GM19035 (cell line): ENCODE results near the gene RNF126.
"Not testable (repeated sequence)": the region's sequence is repeated elsewhere in the genome, so short reads cannot be mapped to it uniquely, and the experiment has no call there.

Source experiments
- ATAC-seq: cut with Tn5 transposase; IDR thresholded peaks from one replicate; pipeline ENCODE4 v1.9.1; 2021; ENCODE audit not compliant: unreplicated experiment

The RNF126 gene

DNA sequence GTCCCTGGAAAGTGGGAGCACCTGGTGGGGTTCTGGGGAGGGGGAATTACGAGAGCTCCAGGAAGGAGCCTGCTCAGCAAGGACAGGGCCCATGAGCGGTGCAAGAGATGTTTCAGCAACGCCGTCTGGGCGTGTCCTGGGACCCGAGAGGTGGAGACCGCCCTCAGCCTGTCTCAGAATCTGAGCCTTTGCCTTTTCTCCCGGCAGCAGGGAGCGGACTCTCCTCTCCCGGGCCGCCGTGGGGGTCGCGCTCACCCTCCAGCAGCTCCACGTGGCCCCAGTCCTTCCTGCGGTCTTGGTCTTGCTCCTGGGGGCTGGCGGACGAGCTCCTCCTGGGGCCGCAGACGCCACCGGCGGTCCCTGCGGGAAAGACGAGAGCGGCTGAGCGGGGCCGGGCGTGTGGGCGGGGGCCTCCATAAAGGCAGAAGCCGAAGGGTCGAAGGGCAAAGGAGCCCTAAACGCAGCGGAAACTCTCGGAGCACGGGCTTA is 30.4 kb downstream of the RNF126 start:
- ATAC-seq, result peak; percentile 19

DNA sequence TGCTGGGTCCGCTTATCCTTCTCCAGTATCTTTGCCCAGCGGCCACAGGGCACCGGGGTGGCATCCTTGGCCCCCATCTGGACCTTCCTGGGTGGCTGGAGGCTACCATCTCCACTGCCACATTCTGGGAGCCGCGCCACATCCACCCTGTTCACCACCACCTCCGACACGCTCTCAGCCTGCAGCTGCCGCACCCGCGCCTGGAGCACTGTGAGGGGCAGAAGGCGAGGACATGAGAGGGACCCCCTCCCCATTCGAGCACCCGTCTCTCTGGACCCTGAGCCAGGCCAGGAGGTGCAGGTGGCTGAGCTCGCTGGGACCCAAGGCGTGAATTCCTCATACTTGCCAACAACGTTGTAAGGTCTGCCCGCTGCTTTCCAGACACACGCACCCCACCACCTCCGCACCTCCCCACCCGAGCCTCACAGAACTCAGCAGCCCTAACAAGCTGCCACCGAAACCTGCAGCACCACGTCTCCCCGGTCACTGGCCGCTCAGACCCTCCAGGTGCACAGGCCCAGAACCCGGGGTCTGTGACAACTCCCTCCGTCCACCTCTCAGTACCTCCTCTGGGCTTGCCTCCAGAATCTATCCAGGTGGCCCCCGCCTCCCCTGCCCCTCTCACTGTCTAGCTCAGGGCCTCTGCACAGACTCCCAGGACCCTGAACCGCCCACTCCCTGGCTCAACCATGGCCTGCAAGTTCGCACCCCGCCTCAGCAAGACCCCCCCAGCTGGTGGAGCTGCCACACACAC is 32.9 kb downstream of the RNF126 start:
- no peak for ATAC-seq

DNA sequence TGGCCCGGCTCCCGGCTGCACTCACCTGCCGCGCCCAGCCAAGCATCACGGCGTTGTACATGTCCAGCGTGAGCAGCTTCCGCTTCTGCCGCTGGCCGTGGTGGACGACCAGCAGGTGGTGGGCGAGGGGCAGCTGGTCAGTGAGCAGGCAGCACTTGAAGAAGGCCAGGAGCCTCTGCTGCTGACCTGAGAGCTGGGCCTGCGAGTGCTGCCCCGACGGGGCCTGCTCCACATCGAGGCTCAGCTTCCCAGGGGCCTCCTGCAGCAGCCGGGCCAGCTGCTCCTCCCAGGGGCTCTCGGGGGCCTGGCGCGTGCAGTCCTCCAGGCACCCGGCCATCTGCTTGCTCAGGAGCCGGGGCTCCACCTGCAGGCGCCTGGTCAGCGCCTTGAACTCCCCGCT is 33.5 kb downstream of the RNF126 start:
- not testable (repeated sequence) for ATAC-seq

DNA sequence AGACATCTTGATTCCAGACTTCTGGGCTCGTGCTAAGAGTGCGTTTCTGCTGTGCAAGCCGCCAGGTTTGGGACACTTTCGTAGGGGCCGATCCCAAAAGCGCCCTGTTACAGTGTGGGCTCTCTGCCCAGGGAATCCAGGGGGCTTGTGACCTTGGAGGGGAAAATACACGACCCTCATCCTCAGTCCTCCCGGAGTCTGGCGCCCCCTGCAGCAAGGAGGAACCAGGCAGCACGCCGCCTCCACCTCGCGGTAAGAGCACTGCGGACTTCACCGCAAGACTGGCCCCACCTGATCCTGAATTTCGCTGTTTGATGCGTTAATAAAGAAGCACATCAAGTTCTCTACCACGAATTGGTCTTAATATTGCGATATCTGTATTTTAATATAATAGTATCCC is 34.8 kb downstream of the RNF126 start:
- no peak for ATAC-seq

DNA sequence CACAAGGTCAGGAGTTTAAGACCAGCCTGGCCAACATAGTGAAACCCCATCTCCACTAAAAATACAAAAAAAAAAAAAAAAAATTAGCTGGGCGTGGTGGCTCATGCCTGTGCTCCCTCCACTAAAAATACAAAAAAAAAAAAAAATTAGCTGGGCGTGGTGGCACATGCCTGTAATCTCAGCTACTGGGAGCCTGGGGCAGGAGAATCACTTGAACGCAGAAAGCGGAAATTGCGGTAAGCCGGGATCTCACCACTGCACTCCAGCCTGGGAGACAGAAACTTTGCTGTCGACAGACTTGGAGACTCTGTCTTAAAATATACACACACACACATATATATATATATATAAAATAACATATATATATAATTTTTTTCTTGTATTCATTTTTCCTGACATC is 36.4 kb downstream of the RNF126 start:
- ATAC-seq, result not testable (repeated sequence)

DNA sequence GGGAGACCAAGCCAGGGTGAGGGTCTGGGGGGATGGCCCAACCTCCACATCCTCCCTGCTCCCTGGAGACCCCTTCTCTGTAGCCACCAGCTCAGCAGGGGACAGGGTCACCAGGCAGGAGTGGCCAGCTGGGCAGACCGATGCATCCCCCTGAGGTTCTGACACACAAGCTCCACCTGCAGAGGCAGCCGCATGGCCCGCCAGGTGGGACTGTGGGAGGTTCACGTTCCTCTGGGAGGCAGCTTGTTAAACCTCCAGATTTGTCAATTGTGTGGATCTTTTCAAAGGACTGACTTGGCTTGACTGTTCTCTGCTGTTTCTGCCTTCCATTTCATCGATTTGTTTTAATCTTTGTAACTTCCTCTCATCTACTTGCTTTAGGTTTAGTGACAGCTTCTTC is 37.8 kb downstream of the RNF126 start:
- ATAC-seq, result no peak

DNA sequence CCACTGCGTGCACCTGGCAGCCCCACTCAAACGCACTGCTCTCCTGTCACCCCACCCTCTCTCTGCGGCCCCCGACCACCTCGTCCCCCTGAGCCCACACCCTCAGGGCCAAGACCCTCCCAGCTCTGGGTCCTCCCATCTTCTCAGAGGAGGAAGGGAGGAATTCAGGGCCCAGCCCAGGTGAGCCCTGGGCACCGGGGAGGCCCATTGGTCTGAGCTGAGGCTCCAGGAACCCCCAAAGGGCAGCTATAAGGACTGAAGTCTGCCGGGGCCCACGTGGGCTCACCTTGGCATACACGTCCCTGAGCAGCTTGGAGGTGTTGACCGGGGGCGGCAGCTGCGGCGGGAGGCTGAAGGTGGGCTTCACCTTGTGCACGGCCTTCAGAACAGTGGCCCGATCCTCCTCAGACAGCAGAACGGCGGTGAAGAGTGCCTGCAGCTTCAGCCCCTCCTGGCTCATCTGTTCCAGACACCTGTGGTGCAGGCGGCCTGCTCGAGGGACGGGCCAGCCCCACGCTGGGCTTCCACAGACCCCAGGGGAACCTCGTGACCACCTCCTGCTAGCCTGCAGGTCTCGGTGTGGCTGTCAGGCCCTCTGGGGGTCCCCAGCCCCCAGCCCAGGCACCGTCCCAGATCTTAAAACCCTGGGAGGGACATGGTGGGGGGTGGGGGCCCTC is 38.4 kb downstream of the RNF126 start:
- ATAC-seq, result no peak

DNA sequence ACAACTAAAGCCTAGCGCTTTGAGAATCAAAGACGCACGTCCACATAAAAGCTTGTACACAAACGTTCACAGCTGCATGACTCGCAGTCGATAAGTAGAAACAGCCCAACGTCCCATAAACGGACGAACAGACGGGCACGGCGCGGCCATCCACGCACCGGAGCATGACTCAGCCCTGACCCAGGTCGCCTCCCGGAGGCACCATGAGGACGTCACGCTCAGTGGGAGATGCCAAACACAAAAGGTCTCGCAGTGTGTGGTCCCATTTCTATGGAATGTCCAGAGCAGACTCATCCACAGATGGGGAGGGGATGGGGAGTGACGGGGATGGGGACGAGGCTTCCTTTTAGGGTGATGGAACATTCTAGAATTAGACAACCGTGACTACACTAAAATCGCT is 39.0 kb downstream of the RNF126 start:
- no peak for ATAC-seq

DNA sequence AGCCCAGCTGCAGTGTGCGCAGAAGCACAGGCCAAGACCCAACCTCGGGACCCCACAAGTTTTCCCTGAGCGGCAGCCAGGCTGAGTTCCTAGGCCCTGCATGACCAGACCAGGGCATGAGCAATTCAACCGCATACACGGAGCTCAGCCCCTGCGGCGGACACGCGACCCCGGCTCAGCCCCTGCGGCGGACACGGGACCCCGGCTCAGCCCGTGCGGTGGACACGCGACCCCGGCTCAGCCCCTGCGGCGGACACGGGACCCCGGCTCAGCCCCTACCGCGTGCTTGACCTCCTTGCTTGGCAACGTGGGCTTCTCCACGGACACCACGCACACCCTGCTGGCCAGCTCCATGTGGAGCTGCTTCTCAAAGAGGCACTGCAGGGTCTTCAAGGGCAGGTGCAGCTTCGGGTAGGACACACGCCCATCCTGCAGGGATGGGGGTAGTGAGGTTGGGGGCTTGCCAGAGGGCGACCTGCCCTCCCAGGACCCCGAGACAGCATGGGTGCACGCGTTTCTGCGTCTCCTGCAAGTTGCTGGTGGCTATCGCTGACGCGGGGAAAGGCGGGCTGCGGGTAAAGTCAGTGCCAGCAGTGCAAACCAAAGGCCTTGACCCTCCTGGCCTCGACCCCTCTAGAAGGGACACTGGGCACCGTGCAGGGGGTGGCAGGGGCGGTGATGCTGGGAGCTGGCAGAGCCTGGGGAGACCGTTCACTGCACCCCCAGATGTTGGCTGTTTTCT is 39.7 kb downstream of the RNF126 start:
- no peak for ATAC-seq

DNA sequence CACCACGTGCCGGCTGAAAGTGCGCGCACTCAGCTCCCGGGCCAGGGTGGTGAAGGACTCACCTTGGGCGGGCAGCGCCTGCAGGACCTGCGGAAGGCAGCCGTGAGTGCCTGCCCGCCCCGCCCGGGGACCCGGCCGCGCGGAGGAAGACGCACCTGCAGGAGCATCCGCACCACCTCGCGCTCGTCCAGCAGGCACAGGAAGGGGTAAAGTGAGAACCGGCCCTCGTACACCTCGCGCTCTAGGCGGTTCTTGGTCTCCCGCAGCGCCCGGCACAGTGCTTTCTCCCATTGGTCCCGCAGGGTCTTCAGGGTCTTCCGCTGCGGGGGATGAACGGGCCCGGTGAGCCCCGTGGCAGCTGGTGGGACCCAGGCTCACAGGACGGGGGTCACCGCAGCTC is 40.3 kb downstream of the RNF126 start:
- ATAC-seq, result no peak

DNA sequence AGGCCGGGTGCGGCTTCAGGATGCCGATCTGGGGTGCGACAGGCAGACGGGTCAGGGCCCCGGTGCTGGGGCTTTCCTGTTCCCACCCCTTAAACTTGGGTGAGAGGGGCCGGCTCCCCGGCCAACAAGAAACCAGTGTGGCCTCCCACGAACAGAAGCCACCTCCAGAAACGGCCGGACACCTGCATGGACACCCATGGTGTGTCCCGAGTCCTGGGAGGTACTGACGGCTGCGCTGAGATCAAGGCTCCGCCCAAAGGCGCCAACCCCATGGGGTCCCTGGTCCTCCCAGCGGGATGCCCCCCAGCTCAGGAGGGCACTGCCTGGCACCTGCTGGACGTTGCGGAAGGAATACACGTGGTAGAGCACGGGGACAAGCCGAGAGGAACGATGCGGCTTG is 41.2 kb downstream of the RNF126 start:
- ATAC-seq, result no peak

DNA sequence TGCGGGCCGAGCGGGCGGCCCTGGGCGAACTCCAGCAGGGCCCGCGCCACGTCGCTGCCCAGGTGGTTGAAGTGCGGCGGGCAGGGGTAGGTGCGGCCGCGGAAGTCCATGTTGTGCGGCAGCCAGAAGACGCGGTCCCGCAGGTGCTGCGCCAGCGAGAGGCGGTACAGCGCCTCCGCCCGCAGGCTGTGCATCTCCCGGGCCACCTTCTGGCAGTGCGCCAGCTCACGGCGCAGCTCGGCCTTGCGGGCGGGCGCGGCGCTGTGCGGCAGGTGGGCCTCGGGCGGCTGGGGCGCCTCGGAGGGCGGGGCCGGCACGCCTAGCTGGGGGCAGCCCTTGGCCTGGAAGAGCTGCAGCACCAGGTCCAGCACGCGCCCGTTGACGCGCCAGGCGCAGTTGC is 41.8 kb downstream of the RNF126 start:
- ATAC-seq, result not testable (repeated sequence)

DNA sequence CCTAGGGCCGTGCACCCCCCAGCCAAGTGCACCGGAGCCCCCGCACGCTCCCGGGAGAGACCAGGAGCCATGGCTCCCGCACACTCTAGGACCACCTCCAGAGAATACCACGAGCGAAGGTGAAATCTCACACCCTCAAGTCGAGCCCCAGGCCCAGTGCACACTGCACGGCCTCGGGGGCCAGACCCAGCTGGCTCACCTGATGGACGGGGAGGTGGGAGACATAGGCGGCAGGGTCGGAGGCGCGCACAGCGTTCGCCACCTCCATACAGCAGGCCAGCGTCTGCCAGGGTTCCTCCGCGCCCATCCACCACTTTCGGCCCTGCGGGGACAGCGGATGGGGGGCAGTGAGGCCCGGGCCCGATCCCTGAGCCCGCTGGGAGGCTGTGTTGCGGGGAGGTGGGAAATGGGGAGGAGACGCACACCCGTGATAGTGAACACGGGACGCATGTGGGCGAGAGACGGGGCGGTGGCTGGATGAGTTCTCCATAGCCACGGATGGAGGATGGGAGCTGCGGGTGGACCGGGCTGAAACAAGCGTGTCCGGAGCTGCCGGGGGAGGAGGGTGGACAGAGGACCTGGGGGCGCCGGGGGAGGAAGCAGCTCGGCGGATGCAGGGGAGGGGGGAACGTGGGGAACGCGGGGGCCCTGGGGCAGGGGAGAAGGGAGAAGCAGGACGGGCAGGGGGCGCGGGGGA is 42.7 kb downstream of the RNF126 start:
- ATAC-seq, result no peak

DNA sequence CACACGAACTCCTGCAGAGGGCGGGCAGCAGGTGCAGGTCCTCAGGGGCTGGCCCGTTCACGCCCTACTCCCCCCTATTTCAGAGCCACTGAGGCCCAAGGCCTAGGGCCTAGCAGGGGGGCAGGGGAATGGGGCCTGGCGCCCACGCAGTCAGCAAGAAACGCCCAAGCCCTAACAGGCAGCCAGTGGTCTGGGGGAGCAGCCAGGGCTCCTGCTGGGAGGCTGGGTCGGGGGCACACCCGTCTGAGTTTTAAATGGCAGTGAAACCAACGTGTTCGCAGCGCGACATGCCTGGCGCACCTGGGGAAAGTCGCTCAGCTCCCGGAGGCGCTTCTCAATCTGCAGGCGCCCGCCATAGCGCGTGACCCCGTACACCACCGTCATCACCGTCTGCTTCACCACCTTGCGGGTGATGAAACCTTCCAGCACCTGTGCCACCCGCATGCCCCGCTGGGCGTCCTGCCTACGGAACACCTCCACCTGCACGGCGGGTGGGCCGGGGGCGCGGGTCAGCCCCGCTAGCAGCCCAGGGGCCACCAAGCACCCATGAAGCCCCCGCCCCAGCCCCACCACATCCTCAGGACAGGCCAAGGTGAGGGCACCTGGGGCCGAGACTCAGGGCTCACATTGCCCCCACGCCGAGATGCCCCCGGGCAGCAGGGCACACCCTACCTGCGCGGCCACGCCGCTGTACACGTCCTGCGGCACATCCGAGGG is 43.6 kb downstream of the RNF126 start:
- no peak for ATAC-seq

DNA sequence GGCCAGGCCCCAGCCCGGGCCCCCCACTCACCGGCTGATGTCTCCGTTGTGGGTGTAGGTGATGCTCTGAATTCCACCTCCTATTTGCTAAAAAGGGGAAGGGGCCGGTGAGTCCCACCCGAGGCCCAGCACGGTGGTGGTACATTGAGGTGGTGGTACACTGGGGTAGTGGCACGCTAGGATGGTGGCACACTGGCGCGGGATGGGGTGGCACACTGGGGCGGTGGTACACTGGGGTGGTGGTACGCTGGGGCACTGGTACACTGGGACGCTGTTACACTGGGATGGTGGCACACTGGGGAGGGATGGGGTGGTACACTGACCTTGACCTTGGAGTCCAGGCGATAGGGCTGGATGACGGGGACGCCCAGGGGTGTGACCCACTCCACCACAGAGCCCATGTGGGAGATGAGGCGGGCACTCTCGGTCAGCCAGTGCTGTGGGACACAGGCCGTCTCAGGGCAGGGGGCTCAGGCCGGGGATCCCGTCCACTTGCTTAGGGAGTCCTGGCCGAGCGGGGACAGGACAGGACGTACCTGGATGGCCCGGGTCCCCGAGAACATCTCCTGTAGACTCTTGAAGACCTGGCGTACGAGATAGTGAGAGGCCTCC is 44.2 kb downstream of the RNF126 start:
- no peak for ATAC-seq

DNA sequence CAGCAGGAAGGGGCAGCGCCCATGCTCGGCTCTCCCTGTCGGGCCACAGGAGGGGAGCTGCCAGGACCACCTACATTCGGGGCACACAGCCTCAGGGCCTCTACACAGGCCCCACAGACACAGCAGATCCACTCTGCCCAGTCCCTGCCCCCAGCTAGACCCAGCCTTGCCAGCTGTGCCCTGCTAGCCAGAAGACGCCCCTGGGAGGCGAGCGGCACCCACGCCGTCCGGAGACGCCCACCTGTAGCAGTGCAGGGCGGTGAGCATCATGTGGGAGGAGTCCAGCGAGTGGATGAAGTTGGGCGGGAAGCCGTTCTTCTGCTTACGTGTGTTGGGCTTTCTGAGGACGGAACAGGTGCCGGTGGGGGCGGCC is 44.8 kb downstream of the RNF126 start:
- ATAC-seq, result no peak

DNA sequence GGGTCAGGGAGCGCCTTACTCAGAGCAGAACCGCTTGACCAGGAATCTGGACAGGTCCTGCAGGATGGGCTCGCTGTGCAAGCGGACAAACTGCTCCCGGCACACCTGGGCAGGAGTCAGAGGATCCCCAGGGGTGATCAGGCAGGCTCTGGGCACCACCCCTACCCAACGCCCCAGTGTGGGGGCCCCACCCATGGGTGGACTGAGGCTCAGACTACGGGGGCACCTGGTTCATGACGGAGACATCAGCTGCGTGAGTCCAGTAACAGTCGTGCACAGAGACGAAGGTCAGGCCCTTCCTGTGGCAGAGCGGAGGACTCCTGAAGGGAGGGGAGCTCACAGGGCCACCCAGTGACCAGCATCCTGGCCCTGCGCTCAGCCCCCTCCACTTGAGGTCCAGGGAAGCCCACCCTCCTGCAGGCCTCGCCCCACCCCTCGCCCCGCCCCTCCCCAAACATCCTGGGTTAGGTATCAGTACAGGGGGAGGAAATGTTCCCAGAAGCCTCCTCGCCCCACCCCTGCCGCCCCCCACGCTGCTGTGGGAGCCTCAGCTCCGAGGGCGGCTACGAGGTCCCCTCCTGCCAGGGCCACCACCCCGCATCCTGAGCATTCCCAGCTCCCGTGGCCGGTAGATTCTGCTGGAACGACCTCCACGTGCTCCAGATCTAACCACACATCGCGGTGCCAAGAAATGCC is 45.3 kb downstream of the RNF126 start:
- ATAC-seq, result no peak

DNA sequence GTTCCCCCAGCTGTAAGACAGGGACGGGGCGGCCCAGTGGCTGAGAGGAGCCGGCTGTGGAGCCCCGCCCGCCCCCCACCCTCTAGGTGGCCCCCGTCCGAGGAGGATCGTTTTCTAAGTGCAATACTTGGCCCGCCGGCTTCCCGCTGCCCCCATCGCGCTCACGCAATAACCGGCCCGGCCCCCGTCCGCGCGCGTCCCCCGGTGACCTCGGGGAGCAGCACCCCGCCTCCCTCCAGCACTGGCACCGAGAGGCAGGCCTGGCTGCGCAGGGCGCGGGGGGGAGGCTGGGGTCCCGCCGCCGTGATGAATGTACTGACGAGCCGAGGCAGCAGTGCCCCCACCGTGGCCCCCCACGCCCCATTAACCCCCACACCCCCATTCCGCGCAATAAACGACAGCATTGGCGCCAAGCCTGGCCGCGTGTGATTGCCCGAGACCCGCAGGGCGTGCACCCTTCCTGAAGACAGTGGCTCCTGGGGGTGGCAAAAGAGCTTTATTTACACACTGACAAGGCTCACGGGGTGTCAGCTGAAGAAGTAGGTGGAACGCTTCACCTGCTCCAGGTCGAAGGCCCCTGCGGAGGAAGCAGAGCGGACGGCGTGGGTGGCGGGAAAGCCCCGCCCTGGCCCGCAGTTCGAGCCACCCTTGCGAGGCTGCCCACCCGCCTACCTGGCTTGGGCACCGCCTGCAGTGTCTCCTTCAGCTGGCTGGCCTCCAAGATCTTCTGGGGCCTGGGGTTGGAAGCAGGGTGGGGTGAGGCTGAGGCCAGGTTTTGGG is 46.1 kb downstream of the RNF126 start:
- no peak for ATAC-seq
